GM18499 (cell line): ENCODE data around the gene TXN2.
"Not testable (repeated sequence)": the region's sequence is repeated elsewhere in the genome, so short reads cannot be mapped to it uniquely, and the experiment has no call there.

ENCODE experiments used
- ATAC-seq: cut with Tn5 transposase; IDR thresholded peaks from one replicate; pipeline ENCODE4 v1.9.1; 2021; ENCODE audit warnings: moderate number of reproducible peaks; ENCODE audit not compliant: insufficient read depth, unreplicated experiment

The TXN2 gene

GRCh38 chr22:36433318-36434231 is 47.9 kb downstream of the TXN2 start:
- ATAC-seq, result no peak

GRCh38 chr22:36432592-36433317 is 48.7 kb downstream of the TXN2 start:
- ATAC-seq, result no peak

- no peak for ATAC-seq
Observed at GRCh38 chr22:36431977-36432376, 49.5 kb downstream of the TXN2 start.

GRCh38 chr22:36430863-36431262 is 50.6 kb downstream of the TXN2 start:
- ATAC-seq, result no peak

GRCh38 chr22:36427952-36428351 is 53.5 kb downstream of the TXN2 start:
- ATAC-seq, result not testable (repeated sequence)

GRCh38 chr22:36425977-36426523 is 55.4 kb downstream of the TXN2 start:
- ATAC-seq, result no peak

GRCh38 chr22:36424901-36425579 is 56.4 kb downstream of the TXN2 start:
- no peak for ATAC-seq

- not testable (repeated sequence) for ATAC-seq
Observed at GRCh38 chr22:36424466-36424865, 57.0 kb downstream of the TXN2 start.

GRCh38 chr22:36423461-36424404 is 57.7 kb downstream of the TXN2 start:
- ATAC-seq, result no peak

GRCh38 chr22:36422287-36423014 is 59.0 kb downstream of the TXN2 start:
- no peak for ATAC-seq

- no peak for ATAC-seq
Observed at GRCh38 chr22:36419912-36420882, 61.2 kb downstream of the TXN2 start.

- ATAC-seq, result no peak
Observed at GRCh38 chr22:36419177-36419911, 62.1 kb downstream of the TXN2 start.

GRCh38 chr22:36417281-36417686 is 64.2 kb downstream of the TXN2 start:
- ATAC-seq, result no peak
